ENCODE results near the gene TSHZ2.

GRCh38 chr20:53222932-53223331 lies 250.8 kb downstream of the TSHZ2 start:
- TF ChIP-seq CTCF (IDR thresholded peaks at IDR 0.05): no peak
- TF ChIP-seq FOXP1 (CRISPR knock-in tag; IDR thresholded peaks at IDR 0.05; ENCODE audit: borderline replicate concordance): no peak
- TF ChIP-seq CREB1 (CRISPR knock-in tag; IDR thresholded peaks at IDR 0.05): no peak
- no peak for TF ChIP-seq ZNF232 (CRISPR knock-in tag; IDR thresholded peaks at IDR 0.05)
- TF ChIP-seq SP1 (CRISPR knock-in tag; conservative IDR thresholded peaks at IDR 0.05): no peak
- TF ChIP-seq ATF3 (CRISPR knock-in tag; conservative IDR thresholded peaks at IDR 0.05): no peak
- TF ChIP-seq AFF4 (CRISPR knock-in tag; IDR thresholded peaks at IDR 0.05; ENCODE audit: borderline replicate concordance): no peak
- TF ChIP-seq NR2C2 (CRISPR knock-in tag; IDR thresholded peaks at IDR 0.05): no peak
- no peak for TF ChIP-seq ZNF317 (CRISPR knock-in tag; IDR thresholded peaks at IDR 0.05; ENCODE audit: borderline replicate concordance, low read depth)
- TF ChIP-seq ETV6 (CRISPR knock-in tag; IDR thresholded peaks at IDR 0.05): no peak
- TF ChIP-seq KAT7 (CRISPR knock-in tag; IDR thresholded peaks at IDR 0.05; ENCODE audit: borderline replicate concordance): no peak
- TF ChIP-seq ZBTB21 (CRISPR knock-in tag; IDR thresholded peaks at IDR 0.05; ENCODE audit: borderline replicate concordance): no peak
- no peak for TF ChIP-seq HMGA2 (CRISPR knock-in tag; IDR thresholded peaks at IDR 0.05)

Data from WTC11 (cell line).